ENCODE measurements around the gene KIF24.

KIF24 gene

GRCh38 chr9:34337403-34337802 lies 8.3 kb upstream of the KIF24 start:
- Histone ChIP-seq H3K9ac (ENCODE audit: low read length) (no peak overlapping the region), H3K4me1 (ENCODE audit: control insufficient read depth, insufficient read depth, low read length) (peaks cover 16% of the 10 kb centered on the region), H3K36me3 (ENCODE audit: control insufficient read depth, insufficient read depth, low read length, severe bottlenecking) (peaks cover 16% of the 10 kb centered on the region), H3K27me3 (replicated peaks; ENCODE audit: control insufficient read depth, insufficient read depth, low read length) (no peaks in the 10 kb centered on the region), H3K4me3 (ENCODE audit: low read length) (no peak overlapping the region), H3K9me3 (ENCODE audit: control insufficient read depth, low read length) (no peaks in the 10 kb centered on the region)
- DNase-seq (ENCODE audit: low read depth) = no peak

GRCh38 chr9:34335376-34335775 lies 6.3 kb upstream of the KIF24 start:
- no peak for DNase-seq (ENCODE audit: low read depth)
- H3K9ac ChIP-seq (ENCODE audit: low read length) = no peak overlapping the region
- H3K4me1 ChIP-seq (ENCODE audit: control insufficient read depth, insufficient read depth, low read length) = peaks cover 13% of the 10 kb centered on the region
- no peaks in the 10 kb centered on the region for H3K9me3 ChIP-seq (ENCODE audit: control insufficient read depth, low read length)
- no peaks in the 10 kb centered on the region for H3K27me3 ChIP-seq (replicated peaks; ENCODE audit: control insufficient read depth, insufficient read depth, low read length)
- H3K4me3 ChIP-seq (ENCODE audit: low read length) = no peak overlapping the region
- peaks cover 10% of the 10 kb centered on the region for H3K36me3 ChIP-seq (ENCODE audit: control insufficient read depth, insufficient read depth, low read length, severe bottlenecking)

- no peak overlapping the region for H3K4me3 ChIP-seq (ENCODE audit: low read length)
- no peak overlapping the region for H3K9ac ChIP-seq (ENCODE audit: low read length)
- DNase-seq (ENCODE audit: low read depth) = no peak
Observed at GRCh38 chr9:34334916-34335315, 5.8 kb upstream of the KIF24 start.

GRCh38 chr9:34334337-34334824 lies 5.3 kb upstream of the KIF24 start:
- peaks cover 16% of the 10 kb centered on the region for H3K4me1 ChIP-seq (ENCODE audit: control insufficient read depth, insufficient read depth, low read length)
- peaks cover 7% of the 10 kb centered on the region for H3K36me3 ChIP-seq (ENCODE audit: control insufficient read depth, insufficient read depth, low read length, severe bottlenecking)
- no peaks in the 10 kb centered on the region for H3K9me3 ChIP-seq (ENCODE audit: control insufficient read depth, low read length)
- DNase-seq (ENCODE audit: low read depth) = no peak
- no peaks in the 10 kb centered on the region for H3K27me3 ChIP-seq (replicated peaks; ENCODE audit: control insufficient read depth, insufficient read depth, low read length)
- no peak overlapping the region for H3K4me3 ChIP-seq (ENCODE audit: low read length)
- H3K9ac ChIP-seq (ENCODE audit: low read length) = no peak overlapping the region

More at GRCh38 chr9:34334916-34335315, 5.8 kb upstream of the KIF24 start:
- peaks cover 16% of the 10 kb centered on the region for H3K4me1 ChIP-seq (ENCODE audit: control insufficient read depth, insufficient read depth, low read length)
- H3K9me3 ChIP-seq (ENCODE audit: control insufficient read depth, low read length) = no peaks in the 10 kb centered on the region
- H3K36me3 ChIP-seq (ENCODE audit: control insufficient read depth, insufficient read depth, low read length, severe bottlenecking) = peaks cover 10% of the 10 kb centered on the region
- no peaks in the 10 kb centered on the region for H3K27me3 ChIP-seq (replicated peaks; ENCODE audit: control insufficient read depth, insufficient read depth, low read length)

- DNase-seq (ENCODE audit: low read depth) = no peak
- H3K4me3 ChIP-seq (ENCODE audit: low read length) = no peak overlapping the region
- H3K9ac ChIP-seq (ENCODE audit: low read length) = no peak overlapping the region
- peaks cover 2% of the 10 kb centered on the region for H3K36me3 ChIP-seq (ENCODE audit: control insufficient read depth, insufficient read depth, low read length, severe bottlenecking)
- no peaks in the 10 kb centered on the region for H3K27me3 ChIP-seq (replicated peaks; ENCODE audit: control insufficient read depth, insufficient read depth, low read length)
- no peaks in the 10 kb centered on the region for H3K9me3 ChIP-seq (ENCODE audit: control insufficient read depth, low read length)
- H3K4me1 ChIP-seq (ENCODE audit: control insufficient read depth, insufficient read depth, low read length) = peaks cover 14% of the 10 kb centered on the region
Observed at GRCh38 chr9:34333836-34334235, 4.8 kb upstream of the KIF24 start.

- DNase-seq (ENCODE audit: low read depth) = peak; percentile 75
- no peak overlapping the region for H3K4me3 ChIP-seq (ENCODE audit: low read length)
- peak overlapping the region; percentile 15 for H3K9ac ChIP-seq (ENCODE audit: low read length)
- no peaks in the 10 kb centered on the region for H3K36me3 ChIP-seq (ENCODE audit: control insufficient read depth, insufficient read depth, low read length, severe bottlenecking)
- H3K4me1 ChIP-seq (ENCODE audit: control insufficient read depth, insufficient read depth, low read length) = peaks cover 18% of the 10 kb centered on the region
- H3K9me3 ChIP-seq (ENCODE audit: control insufficient read depth, low read length) = no peaks in the 10 kb centered on the region
- H3K27me3 ChIP-seq (replicated peaks; ENCODE audit: control insufficient read depth, insufficient read depth, low read length) = no peaks in the 10 kb centered on the region
Observed at GRCh38 chr9:34332076-34332964, 3.3 kb upstream of the KIF24 start.

- peaks cover 23% of the 10 kb centered on the region for H3K4me1 ChIP-seq (ENCODE audit: control insufficient read depth, insufficient read depth, low read length)
Observed at GRCh38 chr9:34331196-34331595, 2.1 kb upstream of the KIF24 start.

GRCh38 chr9:34328500-34328986 lies 525 bp downstream of the KIF24 start:
- peak overlapping the region; percentile 84 for H3K9ac ChIP-seq (ENCODE audit: low read length)
- no peaks in the 10 kb centered on the region for H3K27me3 ChIP-seq (replicated peaks; ENCODE audit: control insufficient read depth, insufficient read depth, low read length)
- DNase-seq (ENCODE audit: low read depth) = no peak
- peak overlapping the region; percentile 96 for H3K4me3 ChIP-seq (ENCODE audit: low read length)
- H3K4me1 ChIP-seq (ENCODE audit: control insufficient read depth, insufficient read depth, low read length) = peaks cover 43% of the 10 kb centered on the region
- no peaks in the 10 kb centered on the region for H3K9me3 ChIP-seq (ENCODE audit: control insufficient read depth, low read length)
- no peaks in the 10 kb centered on the region for H3K36me3 ChIP-seq (ENCODE audit: control insufficient read depth, insufficient read depth, low read length, severe bottlenecking)

More at GRCh38 chr9:34331196-34331595, 2.1 kb upstream of the KIF24 start:
- H3K36me3 ChIP-seq (ENCODE audit: control insufficient read depth, insufficient read depth, low read length, severe bottlenecking) = no peaks in the 10 kb centered on the region
- H3K4me3 ChIP-seq (ENCODE audit: low read length) = no peak overlapping the region
- no peak overlapping the region for H3K9ac ChIP-seq (ENCODE audit: low read length)
- no peaks in the 10 kb centered on the region for H3K9me3 ChIP-seq (ENCODE audit: control insufficient read depth, low read length)
- H3K27me3 ChIP-seq (replicated peaks; ENCODE audit: control insufficient read depth, insufficient read depth, low read length) = no peaks in the 10 kb centered on the region
- no peak for DNase-seq (ENCODE audit: low read depth)

- peak overlapping the region; percentile 76 for H3K9ac ChIP-seq (ENCODE audit: low read length)
- no peak for DNase-seq (ENCODE audit: low read depth)
- no peaks in the 10 kb centered on the region for H3K9me3 ChIP-seq (ENCODE audit: control insufficient read depth, low read length)
- H3K4me3 ChIP-seq (ENCODE audit: low read length) = no peak overlapping the region
- H3K27me3 ChIP-seq (replicated peaks; ENCODE audit: control insufficient read depth, insufficient read depth, low read length) = no peaks in the 10 kb centered on the region
- H3K36me3 ChIP-seq (ENCODE audit: control insufficient read depth, insufficient read depth, low read length, severe bottlenecking) = no peaks in the 10 kb centered on the region
- H3K4me1 ChIP-seq (ENCODE audit: control insufficient read depth, insufficient read depth, low read length) = peaks cover 49% of the 10 kb centered on the region
Observed at GRCh38 chr9:34326690-34327089, 2.4 kb downstream of the KIF24 start.

- no peaks in the 10 kb centered on the region for H3K36me3 ChIP-seq (ENCODE audit: control insufficient read depth, insufficient read depth, low read length, severe bottlenecking)
- no peak overlapping the region for H3K4me3 ChIP-seq (ENCODE audit: low read length)
- DNase-seq (ENCODE audit: low read depth) = no peak
- no peak overlapping the region for H3K9ac ChIP-seq (ENCODE audit: low read length)
- H3K27me3 ChIP-seq (replicated peaks; ENCODE audit: control insufficient read depth, insufficient read depth, low read length) = no peaks in the 10 kb centered on the region
- no peaks in the 10 kb centered on the region for H3K9me3 ChIP-seq (ENCODE audit: control insufficient read depth, low read length)
- H3K4me1 ChIP-seq (ENCODE audit: control insufficient read depth, insufficient read depth, low read length) = peaks cover 35% of the 10 kb centered on the region
Observed at GRCh38 chr9:34322899-34323591, 6.0 kb downstream of the KIF24 start.

GRCh38 chr9:34321451-34321850 lies 7.6 kb downstream of the KIF24 start:
- Histone ChIP-seq H3K27me3 (replicated peaks; ENCODE audit: control insufficient read depth, insufficient read depth, low read length) (no peaks in the 10 kb centered on the region), H3K36me3 (ENCODE audit: control insufficient read depth, insufficient read depth, low read length, severe bottlenecking) (no peaks in the 10 kb centered on the region), H3K9me3 (ENCODE audit: control insufficient read depth, low read length) (no peaks in the 10 kb centered on the region), H3K9ac (ENCODE audit: low read length) (no peak overlapping the region), H3K4me3 (ENCODE audit: low read length) (no peak overlapping the region), H3K4me1 (ENCODE audit: control insufficient read depth, insufficient read depth, low read length) (peaks cover 31% of the 10 kb centered on the region)
- DNase-seq (ENCODE audit: low read depth) = no peak

Measured in adipocyte (in vitro differentiated cells).